GM12878 (cell line): ENCODE results near the gene TUBA1A. TPM values are rescaled to one million over a fixed set of nuclear protein-coding genes. Genes with fewer than 3 reads are reported as not detected.

Source experiments
- ATAC-seq: fragments of 200-7000 bp; cut with Tn5 transposase; 3 replicates; pipeline ENCODE4 v1.9.1; 2020; ENCODE audit warnings: mild to moderate bottlenecking, moderate library complexity
- BruUV-seq: library from RNA; stranded (reverse); fragments of 400-500 nt; replicated peaks from 2 replicates; lab custom pipeline; 2021; lab: Mats Ljungman, UMichigan
- CTCF ChIA-PET: fragments of 300-600 bp; sonication (Branson Sonifier 250); formaldehyde crosslinking; extraction: SDS; loops from one replicate; lab custom pipeline; 2021; ENCODE audit warnings: inconsistent platforms; lab: Yijun Ruan, JAX
- POLR2A ChIA-PET: fragments of 350-600 bp; formaldehyde crosslinking; extraction: SDS; loops from one replicate; lab custom pipeline; 2021; ENCODE audit warnings: inconsistent platforms; lab: Charles Lee
- RAD21 ChIA-PET: fragments of 300-600 bp; sonication (Branson Sonifier 250); formaldehyde crosslinking; loops from one replicate; lab custom pipeline; 2023; ENCODE audit warnings: antibody characterized with exemption; ENCODE audit not compliant: unreplicated experiment; lab: Charles Lee
- SMC1A ChIA-PET: fragments of 300-600 bp; sonication (Branson Sonifier 250); formaldehyde crosslinking; loops from one replicate; lab custom pipeline; 2023; ENCODE audit not compliant: unreplicated experiment, uncharacterized antibody; lab: Charles Lee
- DNase-seq: peaks from one replicate; pipeline ENCODE4 v3.0.0-alpha.2; 2011; ENCODE audit warnings: low read depth, low spot score
- FAIRE-seq: peaks from 3 replicates; lab custom pipeline; 2011; peaks lifted over from hg19 to GRCh38; lab: Jason Lieb, UNC
- H2AFZ ChIP-seq: 2 replicates; pipeline ENCODE4 v1.6.0; 2011; ENCODE audit warnings: low read depth, low read length, control low read depth; ENCODE audit not compliant: control insufficient read depth
- H3K27ac ChIP-seq: 2 replicates; pipeline ENCODE4 v1.5.1; 2011; ENCODE audit warnings: control low read depth; ENCODE audit not compliant: control insufficient read depth, insufficient read depth
- H3K27me3 ChIP-seq, 2 experiments: replicated peaks in 1 of 2; 2 replicates each; pipeline versions ENCODE4 v1.6.0 to v1.6.1; 2011; ENCODE audit warnings: low read length in 1 of 2; ENCODE audit not compliant: control insufficient read depth in 2 of 2, insufficient read depth in 2 of 2
- H3K36me3 ChIP-seq, 2 experiments: 2 replicates each; pipeline ENCODE4 v1.5.1; 2011; ENCODE audit warnings: low read length in 1 of 2; ENCODE audit not compliant: control insufficient read depth in 2 of 2, insufficient read depth in 2 of 2
- H3K4me1 ChIP-seq: 2 replicates; pipeline ENCODE4 v1.6.1; 2011; ENCODE audit warnings: mild to moderate bottlenecking, low read length, moderate library complexity, mixed read lengths; ENCODE audit not compliant: control insufficient read depth, insufficient read depth
- H3K4me2 ChIP-seq: 2 replicates; pipeline ENCODE4 v1.6.0; 2011; ENCODE audit warnings: control low read depth; ENCODE audit not compliant: control insufficient read depth, insufficient read depth
- H3K4me3 ChIP-seq: fragments of 200-600 bp; sonication (generic); 2 replicates; pipeline ENCODE4 v1.5.1; 2016
- H3K79me2 ChIP-seq: 2 replicates; pipeline ENCODE4 v1.6.0; 2011; ENCODE audit warnings: low read length; ENCODE audit not compliant: control insufficient read depth, insufficient read depth
- H3K9ac ChIP-seq: 2 replicates; pipeline ENCODE4 v1.8.0; 2011; ENCODE audit warnings: low read length, control low read depth, mixed read lengths; ENCODE audit not compliant: control insufficient read depth, insufficient read depth
- H3K9me3 ChIP-seq: replicated peaks from 3 replicates; pipeline ENCODE4 v1.5.1; 2011; ENCODE audit warnings: mild to moderate bottlenecking, low read length; ENCODE audit not compliant: control insufficient read depth, insufficient read depth
- H4K20me1 ChIP-seq: 2 replicates; pipeline ENCODE4 v1.6.0; 2011; ENCODE audit not compliant: control insufficient read depth, insufficient read depth
- CTCF ChIP-seq, 3 experiments: IDR thresholded peaks in 2 of 3; conservative IDR thresholded peaks in 1 of 3; 2 replicates each; pipeline ENCODE4 v1.5.1; 2011; ENCODE audit warnings: low read depth in 3 of 3, low read length in 3 of 3, mild to moderate bottlenecking in 3 of 3, control low read depth in 2 of 3, moderate library complexity in 2 of 3, inconsistent platforms in 1 of 3, mixed read lengths in 1 of 3; ENCODE audit not compliant: control insufficient read depth in 2 of 3, insufficient read depth in 1 of 3; ENCODE audit errors: extremely low read depth in 1 of 3
- RCOR1 ChIP-seq: conservative IDR thresholded peaks from 2 replicates; pipeline ENCODE4 v1.6.1; 2012; ENCODE audit warnings: low read depth, low read length, improper control_type of control experiment
- SMC3 ChIP-seq: IDR thresholded peaks from 2 replicates; pipeline ENCODE4 v1.6.1; 2011; ENCODE audit warnings: low read length, improper control_type of control experiment, borderline replicate concordance
- WGBS: methylation state at CpG from one replicate; pipeline ENCODE4 v1.1.6; 2016; ENCODE audit warnings: low lambda C conversion rate; ENCODE audit not compliant: insufficient replicate concordance, insufficient coverage; ENCODE audit errors: missing lambda C conversion rate; 5-methylcytosine and 5-hydroxymethylcytosine counted together
- in situ Hi-C: fragments of 300-500 bp; cut with MboI; formaldehyde crosslinking; loops from 9 replicates; pipeline ENCODE4 v1.14.3; 2018; ENCODE audit warnings: mixed read lengths
- intact Hi-C: fragments of 100-400 bp; cut with micrococcal nuclease; formaldehyde crosslinking; loops from one replicate; pipeline ENCODE4 v1.14.2; 2022; ENCODE audit not compliant: unreplicated experiment
- polyA plus RNA-seq, 11 experiments: library from polyadenylated mRNA; depleted of rRNA in 4 of 11; unstranded in 6 of 11; stranded (reverse) in 5 of 11; fragments of >200 nt; fragmentation: Nextera tagmentation in 4 of 11; fragmentation: Illumina TruSeq in 1 of 11; extraction: Ambion mirVana in 4 of 11; extraction: Trizol in 1 of 11; gene quantifications; 1 replicate in 1 of 11; 2 replicates in 10 of 11; pipeline versions ENCODE4 v1.2.1 to v1.2.3, GENCODE V29; 2011 to 2016; ENCODE audit warnings: inconsistent platforms in 2 of 11, missing spikeins in 2 of 11, low read depth in 1 of 11
- total RNA-seq, 4 experiments: library from RNA; depleted of rRNA in 3 of 4; stranded (reverse); fragments of >200 nt in 3 of 4; fragmentation: Illumina TruSeq in 1 of 4; extraction: Trizol in 1 of 4; gene quantifications; 2 replicates each; pipeline versions ENCODE4 v1.2.1 to v1.2.3, GENCODE V29; 2013 to 2021
- TF ChIP-seq, protein P1 (sequence below): fragments of 450-650 bp; IDR thresholded peaks from 2 replicates; pipeline ENCODE4 v1.6.1; 2017; ENCODE audit warnings: mild to moderate bottlenecking, low read depth, inconsistent platforms; ENCODE audit not compliant: poor library complexity, severe bottlenecking

Gene TUBA1A
- total and polyA plus RNA-seq, 10 of the 15 experiments (the other 5 are each of a cell fraction or from before 2014, with no cell fraction given) = 129 to 496 (median 249) TPM

DNA sequence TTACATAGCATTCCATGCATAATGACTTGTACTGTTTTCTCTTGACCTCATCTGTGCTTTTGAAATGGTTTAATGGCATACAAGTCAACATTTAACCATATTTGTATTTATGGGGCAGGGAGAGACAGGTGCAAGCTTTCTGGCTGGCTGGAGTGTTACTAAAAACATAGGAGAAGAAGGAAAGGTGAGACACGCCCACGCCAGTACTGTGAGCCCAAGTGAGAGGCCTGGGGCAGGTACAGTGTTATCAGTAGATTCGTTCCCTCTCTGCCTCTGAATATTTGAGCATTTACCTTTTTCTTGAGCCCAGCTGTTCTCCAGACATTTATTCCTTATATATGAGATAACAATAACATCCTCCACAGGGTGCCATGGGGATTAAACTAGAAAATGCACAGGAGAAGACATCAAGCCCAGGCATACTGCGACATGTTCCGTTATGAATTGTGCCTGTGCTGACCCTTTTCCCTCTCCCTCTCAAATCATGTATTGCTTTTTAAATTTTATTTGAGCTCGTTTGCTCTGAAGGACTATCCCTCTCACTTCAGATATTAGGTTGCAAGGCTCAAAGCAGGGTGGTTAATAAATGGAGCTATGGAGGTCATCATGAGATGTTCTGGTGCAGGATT is 41.4 kb upstream of the TUBA1A start:
- H3K9ac ChIP-seq = no peak overlapping the region
- POLR2A ChIA-PET = interaction anchor here (0.7 kb wide), 1 partner anchor 83 kb away, joined by 3 read pairs; no protein-coding TSS in a partner anchor
- in situ Hi-C loops = loop anchor here (10.0 kb wide), 1 partner anchor 165 kb away; the partner anchor contains the start of genes KMT2D and RHEBL1
- H3K9me3 ChIP-seq = no peaks in the 10 kb centered on the region
- no peaks in the 10 kb centered on the region for H3K27me3 ChIP-seq
- DNase-seq = no peak
- no peak for TF ChIP-seq RCOR1
- TF ChIP-seq SMC3 = no peak
- TF ChIP-seq, protein P1, sequence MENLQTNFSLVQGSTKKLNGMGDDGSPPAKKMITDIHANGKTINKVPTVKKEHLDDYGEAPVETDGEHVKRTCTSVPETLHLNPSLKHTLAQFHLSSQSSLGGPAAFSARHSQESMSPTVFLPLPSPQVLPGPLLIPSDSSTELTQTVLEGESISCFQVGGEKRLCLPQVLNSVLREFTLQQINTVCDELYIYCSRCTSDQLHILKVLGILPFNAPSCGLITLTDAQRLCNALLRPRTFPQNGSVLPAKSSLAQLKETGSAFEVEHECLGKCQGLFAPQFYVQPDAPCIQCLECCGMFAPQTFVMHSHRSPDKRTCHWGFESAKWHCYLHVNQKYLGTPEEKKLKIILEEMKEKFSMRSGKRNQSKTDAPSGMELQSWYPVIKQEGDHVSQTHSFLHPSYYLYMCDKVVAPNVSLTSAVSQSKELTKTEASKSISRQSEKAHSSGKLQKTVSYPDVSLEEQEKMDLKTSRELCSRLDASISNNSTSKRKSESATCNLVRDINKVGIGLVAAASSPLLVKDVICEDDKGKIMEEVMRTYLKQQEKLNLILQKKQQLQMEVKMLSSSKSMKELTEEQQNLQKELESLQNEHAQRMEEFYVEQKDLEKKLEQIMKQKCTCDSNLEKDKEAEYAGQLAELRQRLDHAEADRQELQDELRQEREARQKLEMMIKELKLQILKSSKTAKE = no peak
- TF ChIP-seq CTCF (IDR thresholded peaks at IDR 0.05 in 2 of 3, conservative IDR thresholded peaks at IDR 0.05 in 1 of 3; ENCODE audit: control insufficient read depth in 2 of 3, extremely low read depth in 1 of 3, insufficient read depth in 1 of 3, low read depth in 3 of 3, low read length in 3 of 3) = no peak
- TF ChIP-seq, all 136 proteins: peak for 0
- no peak overlapping the region for H3K4me2 ChIP-seq
- intact Hi-C loops = no loop called here
- RAD21 ChIA-PET = interaction anchor here (0.9 kb wide), 1 partner anchor 138 kb away, joined by 3 read pairs; no protein-coding TSS in a partner anchor
- H3K79me2 ChIP-seq = no peaks in the 10 kb centered on the region
- FAIRE-seq (no peak), ATAC-seq (no peak)
- CTCF ChIA-PET = interaction anchor here (1.3 to 3.8 kb wide), 5 partner anchors 9 to 166 kb away, joined by 3 to 14 read pairs (median 10); no protein-coding TSS in a partner anchor
- BruUV-seq = no TSS peak
- SMC1A ChIA-PET = interaction anchor here (1.5 kb wide), 1 partner anchor 142 kb away, joined by 5 read pairs; no protein-coding TSS in a partner anchor
- no peaks in the 10 kb centered on the region for H3K36me3 ChIP-seq
- H3K27ac ChIP-seq = no peak overlapping the region
- WGBS = 59% methylated on average over 6 of the region's 6 CpGs
- H2AFZ ChIP-seq = no peak overlapping the region
- peaks cover 3% of the 10 kb centered on the region; the same call in 1 of the 2 replicates for H3K4me1 ChIP-seq
- H3K4me3 ChIP-seq = no peak overlapping the region
- no peaks in the 10 kb centered on the region for H4K20me1 ChIP-seq
